Suprapubic skin (tissue), 4 donors: ENCODE results near the gene DBNDD1.

Source experiments
- EP300 ChIP-seq: sonication (generic); formaldehyde crosslinking; IDR thresholded peaks from one replicate; pipeline ENCODE4 v1.6.1; 2017; ENCODE audit warnings: antibody characterized with exemption
- POLR2A ChIP-seq, 2 donors: fragments of 450-650 bp; IDR thresholded peaks; one replicate each; pipeline ENCODE4 v1.6.1; 2017; ENCODE audit warnings: antibody characterized with exemption in 2 of 2, mild to moderate bottlenecking in 2 of 2, moderate library complexity in 2 of 2
- POLR2AphosphoS5 ChIP-seq, 3 donors: sonication (generic); formaldehyde crosslinking; IDR thresholded peaks; one replicate each; pipeline ENCODE4 v1.6.1; 2017; ENCODE audit warnings: antibody characterized with exemption in 3 of 3
- TF ChIP-seq, protein P1 (sequence below), 2 donors: fragments of 200-600 bp in 1 of 2; fragments of 450-650 bp in 1 of 2; sonication (generic) in 1 of 2; IDR thresholded peaks; one replicate each; pipeline ENCODE4 v1.5.1; 2016 to 2019; ENCODE audit warnings: antibody characterized with exemption in 2 of 2, mild to moderate bottlenecking in 1 of 2, moderate library complexity in 1 of 2

DNA sequence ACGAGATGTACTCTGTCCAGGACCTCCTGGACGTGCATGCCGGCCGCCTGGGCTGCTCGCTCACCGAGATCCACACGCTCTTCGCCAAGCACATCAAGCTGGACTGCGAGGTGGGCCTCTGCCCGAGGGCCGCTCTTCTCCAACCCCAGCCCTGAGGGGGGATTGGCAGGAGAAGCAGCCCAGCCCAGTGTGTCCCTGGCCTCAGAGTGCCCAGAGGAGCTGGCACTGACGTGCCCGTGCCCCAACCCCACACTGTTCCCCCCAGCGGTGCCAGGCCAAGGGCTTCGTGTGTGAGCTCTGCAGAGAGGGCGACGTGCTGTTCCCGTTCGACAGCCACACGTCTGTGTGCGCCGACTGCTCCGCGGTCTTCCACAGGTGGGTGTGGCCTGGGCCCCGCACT lies 55.1 kb downstream of the DBNDD1 start:
- TF ChIP-seq, protein P1, sequence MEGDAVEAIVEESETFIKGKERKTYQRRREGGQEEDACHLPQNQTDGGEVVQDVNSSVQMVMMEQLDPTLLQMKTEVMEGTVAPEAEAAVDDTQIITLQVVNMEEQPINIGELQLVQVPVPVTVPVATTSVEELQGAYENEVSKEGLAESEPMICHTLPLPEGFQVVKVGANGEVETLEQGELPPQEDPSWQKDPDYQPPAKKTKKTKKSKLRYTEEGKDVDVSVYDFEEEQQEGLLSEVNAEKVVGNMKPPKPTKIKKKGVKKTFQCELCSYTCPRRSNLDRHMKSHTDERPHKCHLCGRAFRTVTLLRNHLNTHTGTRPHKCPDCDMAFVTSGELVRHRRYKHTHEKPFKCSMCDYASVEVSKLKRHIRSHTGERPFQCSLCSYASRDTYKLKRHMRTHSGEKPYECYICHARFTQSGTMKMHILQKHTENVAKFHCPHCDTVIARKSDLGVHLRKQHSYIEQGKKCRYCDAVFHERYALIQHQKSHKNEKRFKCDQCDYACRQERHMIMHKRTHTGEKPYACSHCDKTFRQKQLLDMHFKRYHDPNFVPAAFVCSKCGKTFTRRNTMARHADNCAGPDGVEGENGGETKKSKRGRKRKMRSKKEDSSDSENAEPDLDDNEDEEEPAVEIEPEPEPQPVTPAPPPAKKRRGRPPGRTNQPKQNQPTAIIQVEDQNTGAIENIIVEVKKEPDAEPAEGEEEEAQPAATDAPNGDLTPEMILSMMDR (IDR thresholded peaks at IDR 0.05): no peak
- TF ChIP-seq POLR2A (IDR thresholded peaks at IDR 0.05) (no peak), EP300 (no peak), POLR2AphosphoS5 (IDR thresholded peaks at IDR 0.05) (no peak)
